OCI-LY1 (cell line): ENCODE results near the gene SPANXB1.
"Not testable (repeated sequence)": the region's sequence is repeated elsewhere in the genome, so short reads cannot be mapped to it uniquely, and the experiment has no call there.

ENCODE experiments used
- EZH2 ChIP-seq: fragments of 200-600 bp; sonication (generic), shearing (Covaris generic); IDR thresholded peaks from 2 replicates; pipeline ENCODE4 v1.8.0; 2017; ENCODE audit warnings: borderline replicate concordance, mixed run types, mild to moderate bottlenecking, antibody characterized with exemption, low read length, moderate library complexity, mixed read lengths
- TF ChIP-seq, protein P1 (sequence below): fragments of 200-600 bp; sonication (generic), shearing (Covaris generic); IDR thresholded peaks from 2 replicates; pipeline ENCODE4 v1.5.1; 2017; ENCODE audit warnings: mild to moderate bottlenecking, antibody characterized with exemption, low read length, moderate library complexity, mixed read lengths

DNA sequence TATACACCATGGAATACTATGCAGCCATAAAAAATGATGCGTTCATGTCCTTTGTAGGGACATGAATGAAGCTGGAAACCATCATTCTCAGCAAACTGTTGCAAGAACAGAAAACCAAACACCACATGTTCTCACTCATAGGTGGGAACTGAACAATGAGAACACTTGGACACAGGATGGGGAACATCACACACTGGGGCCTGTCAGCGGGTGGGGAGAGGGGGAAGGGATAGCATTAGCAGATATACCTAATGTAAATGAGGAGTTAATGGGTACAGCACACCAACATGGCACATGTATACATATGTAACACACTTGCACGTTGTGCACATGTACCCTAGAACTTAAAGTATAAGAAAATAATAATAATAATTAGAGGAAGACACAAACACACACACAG lies 47.5 kb downstream of the SPANXB1 start:
- TF ChIP-seq, protein P1, sequence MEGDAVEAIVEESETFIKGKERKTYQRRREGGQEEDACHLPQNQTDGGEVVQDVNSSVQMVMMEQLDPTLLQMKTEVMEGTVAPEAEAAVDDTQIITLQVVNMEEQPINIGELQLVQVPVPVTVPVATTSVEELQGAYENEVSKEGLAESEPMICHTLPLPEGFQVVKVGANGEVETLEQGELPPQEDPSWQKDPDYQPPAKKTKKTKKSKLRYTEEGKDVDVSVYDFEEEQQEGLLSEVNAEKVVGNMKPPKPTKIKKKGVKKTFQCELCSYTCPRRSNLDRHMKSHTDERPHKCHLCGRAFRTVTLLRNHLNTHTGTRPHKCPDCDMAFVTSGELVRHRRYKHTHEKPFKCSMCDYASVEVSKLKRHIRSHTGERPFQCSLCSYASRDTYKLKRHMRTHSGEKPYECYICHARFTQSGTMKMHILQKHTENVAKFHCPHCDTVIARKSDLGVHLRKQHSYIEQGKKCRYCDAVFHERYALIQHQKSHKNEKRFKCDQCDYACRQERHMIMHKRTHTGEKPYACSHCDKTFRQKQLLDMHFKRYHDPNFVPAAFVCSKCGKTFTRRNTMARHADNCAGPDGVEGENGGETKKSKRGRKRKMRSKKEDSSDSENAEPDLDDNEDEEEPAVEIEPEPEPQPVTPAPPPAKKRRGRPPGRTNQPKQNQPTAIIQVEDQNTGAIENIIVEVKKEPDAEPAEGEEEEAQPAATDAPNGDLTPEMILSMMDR, result not testable (repeated sequence)
- TF ChIP-seq EZH2, result not testable (repeated sequence)
